T-cell (primary cell): Measurements from ENCODE around the gene EFHC1. TPM values are rescaled to one million over a fixed set of nuclear protein-coding genes. Genes with fewer than 3 reads are reported as not detected.
A peak's percentile ranks its signal among the peaks of the same experiment; 100 is the strongest.

ENCODE experiments used
- ATAC-seq, 4 experiments: fragments of 200-7000 bp in 3 of 4; fragments of 150-1000 bp in 1 of 4; cut with Tn5 transposase; replicated peaks in 1 of 4; 1 replicate in 3 of 4; 2 replicates in 1 of 4; pipeline ENCODE4 v1.10.0; 2021; ENCODE audit warnings: moderate library complexity in 3 of 4, mild to moderate bottlenecking in 2 of 4, moderate number of reproducible peaks in 1 of 4
- CTCF ChIA-PET, 2 donors: fragments of 300-600 bp; sonication (Branson Sonifier 250); formaldehyde crosslinking; loops; one replicate each; lab custom pipeline; 2022; ENCODE audit warnings: antibody characterized with exemption in 2 of 2; lab: Charles Lee
- POLR2A ChIA-PET, 2 donors: fragments of 300-600 bp; sonication (Branson Sonifier 250); formaldehyde crosslinking; loops; one replicate each; lab custom pipeline; 2022; ENCODE audit warnings: antibody characterized with exemption in 2 of 2; lab: Charles Lee
- DNase-seq, 35 experiments: peaks; one replicate each; pipeline versions ENCODE4 v3.0.0 to v3.0.0-alpha.2; 2013 to 2023
- H3K27ac ChIP-seq: one replicate; pipeline ENCODE4 v1.5.1; 2013; ENCODE audit warnings: low read length
- H3K27me3 ChIP-seq, 2 experiments: replicated peaks in 1 of 2; 1 replicate in 1 of 2; 2 replicates in 1 of 2; pipeline versions ENCODE4 v1.6.1 to v1.7.0; 2013; ENCODE audit warnings: low read length in 1 of 2, mixed read lengths in 1 of 2; ENCODE audit not compliant: control insufficient read depth in 2 of 2, insufficient read depth in 2 of 2; ENCODE audit errors: extremely low read depth in 1 of 2
- H3K36me3 ChIP-seq, 2 donors: 1 replicate in 1 of 2; 2 replicates in 1 of 2; pipeline versions ENCODE4 v1.6.1 to v1.7.0; 2013; ENCODE audit warnings: low read length in 1 of 2; ENCODE audit not compliant: control insufficient read depth in 2 of 2, insufficient read depth in 1 of 2; ENCODE audit errors: extremely low read depth in 1 of 2
- H3K4me1 ChIP-seq, 2 experiments: 1 replicate in 1 of 2; 2 replicates in 1 of 2; pipeline versions ENCODE4 v1.6.1 to v1.7.0; 2013; ENCODE audit warnings: low read length in 2 of 2, mixed read lengths in 1 of 2; ENCODE audit not compliant: insufficient read depth in 2 of 2, control insufficient read depth in 1 of 2; ENCODE audit errors: extremely low read depth in 1 of 2
- H3K4me3 ChIP-seq, 2 donors: 1 replicate in 1 of 2; 2 replicates in 1 of 2; pipeline versions ENCODE4 v1.5.1 to v1.7.0; 2013; ENCODE audit warnings: mild to moderate bottlenecking in 2 of 2, low read length in 1 of 2, moderate library complexity in 1 of 2; ENCODE audit not compliant: control insufficient read depth in 1 of 2; ENCODE audit errors: extremely low read depth in 1 of 2
- H3K9me3 ChIP-seq: 2 replicates; pipeline ENCODE4 v1.7.0; 2013
- H3K27ac Mint-ChIP-seq, 2 donors: one replicate each; pipeline ENCODE4 v1.8.0; 2020 to 2021; ENCODE audit warnings: mild to moderate bottlenecking in 2 of 2, mixed read lengths in 2 of 2
- H3K27me3 Mint-ChIP-seq, 2 donors: one replicate each; pipeline ENCODE4 v1.8.0; 2021 to 2022; ENCODE audit warnings: mixed read lengths in 2 of 2
- H3K36me3 Mint-ChIP-seq: one replicate; pipeline ENCODE4 v1.8.0; 2021; ENCODE audit warnings: mixed read lengths
- H3K4me1 Mint-ChIP-seq, 3 donors: one replicate each; pipeline ENCODE4 v1.8.0; 2020 to 2022; ENCODE audit warnings: mixed read lengths in 3 of 3, mild to moderate bottlenecking in 1 of 3
- H3K4me3 Mint-ChIP-seq, 3 donors: one replicate each; pipeline ENCODE4 v1.8.0; 2020 to 2022; ENCODE audit warnings: mild to moderate bottlenecking in 3 of 3, mixed read lengths in 3 of 3, moderate library complexity in 3 of 3
- H3K9me3 Mint-ChIP-seq, 3 donors: one replicate each; pipeline ENCODE4 v1.8.0; 2020 to 2022; ENCODE audit warnings: mixed read lengths in 3 of 3
- WGBS: methylation state at CpG from one replicate; pipeline ENCODE4 v1.1.5; 2013; ENCODE audit warnings: missing lambda C conversion rate; ENCODE audit not compliant: insufficient coverage; 5-methylcytosine and 5-hydroxymethylcytosine counted together
- total RNA-seq, 35 experiments: library from RNA in 6 of 35; stranded (reverse) in 6 of 35; fragments of 120-200 nt in 1 of 35; gene quantifications; one replicate each; pipeline versions ENCODE4 v1.2.1 to v1.2.4 and lab custom pipeline; 2013 to 2026

EFHC1 gene
- total RNA-seq, 5 donors from 2014 or later (not counting 1 experiment from before 2014, with no cell fraction given), result 4.5 to 8.6 (median 6.2) TPM

- H3K27ac Mint-ChIP-seq, result peak overlapping the region; percentile 96 to 98
- H3K9me3 Mint-ChIP-seq, result peaks cover 0 to 8% (median 4%) of the 10 kb centered on the region in 3 donors
- ChIA-PET POLR2A (interaction anchor here in 1 of 2 donors (1.4 kb wide), 1 partner anchor 106 kb away, joined by 3 read pairs; no protein-coding TSS in a partner anchor), CTCF (interaction anchor here (0.6 to 4.8 kb wide), 11 partner anchors 9 to 106 kb away, joined by 3 to 88 read pairs (median 15); partner anchors contain the start of genes EFHC1 (in 2 of the 2), MCM3 (in 1 of the 2) and PAQR8 (in 1 of the 2))
- ATAC-seq (no peak), DNase-seq (no peak)
- Histone ChIP-seq H3K36me3 (peaks cover 0 to 7% of the 10 kb centered on the region in 2 donors), H3K27ac (peak overlapping the region; percentile 89), H3K9me3 (no peaks in the 10 kb centered on the region), H3K4me3 (no peak overlapping the region), H3K4me1 (peaks cover 63 to 73% of the 10 kb centered on the region in 2 experiments), H3K27me3 (no peaks in the 10 kb centered on the region)
- H3K4me3 Mint-ChIP-seq, result peak overlapping the region in 1 of 3 donors; percentile 52
- WGBS, result no CpG with 5 or more reads among the region's 1 CpG
- H3K27me3 Mint-ChIP-seq, result no peaks in the 10 kb centered on the region
- peaks cover 3% of the 10 kb centered on the region for H3K36me3 Mint-ChIP-seq
- H3K4me1 Mint-ChIP-seq, result peaks cover 83 to 93% (median 91%) of the 10 kb centered on the region in 3 donors
Measured at GRCh38 chr6:52391599-52391998, 28.5 kb upstream of the EFHC1 start.

GRCh38 chr6:52392944-52393343 lies 27.2 kb upstream of the EFHC1 start:
- peaks cover 75 to 80% of the 10 kb centered on the region in 2 experiments for H3K4me1 ChIP-seq
- no peaks in the 10 kb centered on the region for H3K36me3 ChIP-seq
- ChIA-PET POLR2A (interaction anchor here in 1 of 2 donors (0.9 kb wide), 1 partner anchor 967 kb away, joined by 9 read pairs; no protein-coding TSS in a partner anchor), CTCF (interaction anchor here (0.5 to 4.2 kb wide), 3 partner anchors 27 to 107 kb away, joined by 3 to 52 read pairs (median 3); partner anchors contain the start of gene MCM3 (in 1 of the 2))
- no peaks in the 10 kb centered on the region for H3K9me3 ChIP-seq
- H3K27ac Mint-ChIP-seq, result peak overlapping the region; percentile 96 to 98
- no peaks in the 10 kb centered on the region for H3K36me3 Mint-ChIP-seq
- no peaks in the 10 kb centered on the region for H3K27me3 ChIP-seq
- H3K27me3 Mint-ChIP-seq, result no peaks in the 10 kb centered on the region
- peaks cover 0 to 12% (median 4%) of the 10 kb centered on the region in 3 donors for H3K9me3 Mint-ChIP-seq
- DNase-seq (peak in 1 of 35 experiments; percentile 46), ATAC-seq (peak in 3 of 4 experiments; percentile 34 to 47 (median 41))
- H3K27ac ChIP-seq, result peak overlapping the region; percentile 89
- H3K4me1 Mint-ChIP-seq, result peaks cover 92 to 95% (median 95%) of the 10 kb centered on the region in 3 donors
- peak overlapping the region; percentile 4 to 63 (median 26) for H3K4me3 Mint-ChIP-seq
- no CpG with 5 or more reads among the region's 1 CpG for WGBS
- H3K4me3 ChIP-seq, result no peak overlapping the region

- peak overlapping the region in 1 of 2 donors; percentile 14 for H3K4me3 ChIP-seq
- POLR2A ChIA-PET, result interaction anchor here in 1 of 2 donors (0.6 kb wide), 1 partner anchor 672 kb away, joined by 3 read pairs; no protein-coding TSS in a partner anchor
- H3K9me3 ChIP-seq, result no peaks in the 10 kb centered on the region
- Mint-ChIP-seq H3K4me1 (peaks cover 94 to 98% (median 97%) of the 10 kb centered on the region in 3 donors), H3K27me3 (no peaks in the 10 kb centered on the region), H3K27ac (peak overlapping the region; percentile 96 to 98), H3K36me3 (no peaks in the 10 kb centered on the region), H3K9me3 (peaks cover 0 to 12% (median 4%) of the 10 kb centered on the region in 3 donors), H3K4me3 (peak overlapping the region; percentile 63 to 66 (median 64))
- H3K4me1 ChIP-seq, result peaks cover 75 to 79% of the 10 kb centered on the region in 2 experiments
- peak in 1 of 4 experiments; percentile 18 for ATAC-seq
- 89% methylated on average over 1 of the region's 1 CpG for WGBS
- CTCF ChIA-PET, result interaction anchor here in 1 of 2 donors (1.2 kb wide), 1 partner anchor 34 kb away, joined by 5 read pairs; no protein-coding TSS in a partner anchor
- DNase-seq, result peak in 12 of 35 experiments; percentile 11 to 49 (median 20)
- H3K27me3 ChIP-seq, result no peaks in the 10 kb centered on the region
- peak overlapping the region; percentile 89 for H3K27ac ChIP-seq
- H3K36me3 ChIP-seq, result no peaks in the 10 kb centered on the region
Measured at GRCh38 chr6:52393780-52394179, 26.4 kb upstream of the EFHC1 start.

- Histone ChIP-seq H3K9me3 (no peaks in the 10 kb centered on the region), H3K27ac (peak overlapping the region; percentile 89), H3K27me3 (no peaks in the 10 kb centered on the region), H3K4me3 (peak overlapping the region in 1 of 2 donors; percentile 14), H3K4me1 (peaks cover 76 to 79% of the 10 kb centered on the region in 2 experiments), H3K36me3 (no peaks in the 10 kb centered on the region)
- Mint-ChIP-seq H3K36me3 (no peaks in the 10 kb centered on the region), H3K27me3 (no peaks in the 10 kb centered on the region), H3K27ac (peak overlapping the region; percentile 96 to 98), H3K9me3 (peaks cover 0 to 12% (median 4%) of the 10 kb centered on the region in 3 donors), H3K4me1 (peaks cover 94 to 98% (median 97%) of the 10 kb centered on the region in 3 donors), H3K4me3 (peak overlapping the region; percentile 63 to 66 (median 64))
- CTCF ChIA-PET, result interaction anchor here in 1 of 2 donors (0.7 to 1.9 kb wide), 3 partner anchors 14 to 35 kb away, joined by 5 read pairs; partner anchors contain the start of gene PAQR8
- no CpG with 5 or more reads among the region's 4 CpGs for WGBS
- DNase-seq (peak in 13 of 35 experiments; percentile 12 to 68 (median 24)), ATAC-seq (peak in 3 of 4 experiments; percentile 17 to 51 (median 28))
- POLR2A ChIA-PET, result interaction anchor here in 1 of 2 donors (0.6 to 0.7 kb wide), 3 partner anchors 23 to 672 kb away, joined by 3 to 5 read pairs (median 3); no protein-coding TSS in a partner anchor
Measured at GRCh38 chr6:52394251-52394666, 25.9 kb upstream of the EFHC1 start.

- H3K9me3 Mint-ChIP-seq, result peaks cover 0 to 12% (median 4%) of the 10 kb centered on the region in 3 donors
- ATAC-seq, result no peak
- H3K4me1 ChIP-seq, result peaks cover 78 to 84% of the 10 kb centered on the region in 2 experiments
- ChIA-PET POLR2A (no interaction called here), CTCF (interaction anchor here (0.6 to 7.7 kb wide), 4 partner anchors 34 to 259 kb away, joined by 3 to 91 read pairs (median 4); partner anchors contain the start of genes MCM3 (in 1 of the 2) and PAQR8 (in 1 of the 2))
- no peaks in the 10 kb centered on the region for H3K9me3 ChIP-seq
- no peak for DNase-seq
- H3K36me3 ChIP-seq, result no peaks in the 10 kb centered on the region
- no peaks in the 10 kb centered on the region for H3K27me3 Mint-ChIP-seq
- peak overlapping the region; percentile 89 for H3K27ac ChIP-seq
- 100% methylated on average over 2 of the region's 2 CpGs for WGBS
- H3K4me3 ChIP-seq, result no peak overlapping the region
- peak overlapping the region; percentile 89 to 96 for H3K27ac Mint-ChIP-seq
- peaks cover 94 to 98% (median 97%) of the 10 kb centered on the region in 3 donors for H3K4me1 Mint-ChIP-seq
- peak overlapping the region in 2 of 3 donors; percentile 23 to 68 for H3K4me3 Mint-ChIP-seq
- no peaks in the 10 kb centered on the region for H3K36me3 Mint-ChIP-seq
- no peaks in the 10 kb centered on the region for H3K27me3 ChIP-seq
Measured at GRCh38 chr6:52395969-52396368, 24.2 kb upstream of the EFHC1 start.
